ENCODE results near the gene PRKCH. TPM values are rescaled to one million over a fixed set of nuclear protein-coding genes. Genes with fewer than 3 reads are reported as not detected.

PRKCH gene
- total RNA-seq, 1 donor from 2014 or later = 11.3 TPM

- peak; percentile 76 for DNase-seq (ENCODE audit: low spot score)
Observed at GRCh38 chr14:61472011-61472672, 150.8 kb downstream of the PRKCH start.

GRCh38 chr14:61472801-61473376, 151.5 kb downstream of the PRKCH start:
- DNase-seq (ENCODE audit: low spot score) = no peak

- DNase-seq (ENCODE audit: low spot score) = no peak
Observed at GRCh38 chr14:61474015-61474414, 152.6 kb downstream of the PRKCH start.

GRCh38 chr14:61474701-61475100, 153.3 kb downstream of the PRKCH start:
- no peak for DNase-seq (ENCODE audit: low spot score)

GRCh38 chr14:61475316-61475715, 153.9 kb downstream of the PRKCH start:
- DNase-seq (ENCODE audit: low spot score) = no peak

GRCh38 chr14:61476105-61476753, 154.8 kb downstream of the PRKCH start:
- no peak for DNase-seq (ENCODE audit: low spot score)

GRCh38 chr14:61476754-61477410, 155.5 kb downstream of the PRKCH start:
- DNase-seq (ENCODE audit: low spot score) = peak; percentile 81

GRCh38 chr14:61477712-61478462, 156.5 kb downstream of the PRKCH start:
- DNase-seq (ENCODE audit: low spot score) = no peak

- no peak for DNase-seq (ENCODE audit: low spot score)
Observed at GRCh38 chr14:61478971-61479473, 157.6 kb downstream of the PRKCH start.

GRCh38 chr14:61479746-61480502, 158.5 kb downstream of the PRKCH start:
- DNase-seq (ENCODE audit: low spot score) = no peak

- no peak for DNase-seq (ENCODE audit: low spot score)
Observed at GRCh38 chr14:61480704-61481285, 159.4 kb downstream of the PRKCH start.

- no peak for DNase-seq (ENCODE audit: low spot score)
Observed at GRCh38 chr14:61481701-61482100, 160.3 kb downstream of the PRKCH start.

GRCh38 chr14:61482348-61483206, 161.2 kb downstream of the PRKCH start:
- peak; percentile 74 for DNase-seq (ENCODE audit: low spot score)

- no peak for DNase-seq (ENCODE audit: low spot score)
Observed at GRCh38 chr14:61483476-61483875, 162.1 kb downstream of the PRKCH start.

GRCh38 chr14:61484031-61484430, 162.7 kb downstream of the PRKCH start:
- no peak for DNase-seq (ENCODE audit: low spot score)

GRCh38 chr14:61484826-61485584, 163.6 kb downstream of the PRKCH start:
- DNase-seq (ENCODE audit: low spot score) = no peak

- no peak for DNase-seq (ENCODE audit: low spot score)
Observed at GRCh38 chr14:61485661-61486060, 164.3 kb downstream of the PRKCH start.

GRCh38 chr14:61486930-61487495, 165.6 kb downstream of the PRKCH start:
- DNase-seq (ENCODE audit: low spot score) = no peak

Measured in umbilical cord (tissue), 2 donors.